ENCODE results near the gene UCP3.

The UCP3 gene

GRCh38 chr11:73982990-73983740, 25.7 kb downstream of the UCP3 start:
- TF ChIP-seq GATA3 (IDR thresholded peaks at IDR 0.05; ENCODE audit: low read depth, low read length) (no peak), GATA2 (IDR thresholded peaks at IDR 0.05; ENCODE audit: low read depth, low read length) (no peak)

GRCh38 chr11:73982595-73982989, 26.3 kb downstream of the UCP3 start, which contains the start of gene UCP2:
Gene UCP2 (minus strand): TSS chr11:73982843. CDS start chr11:73978378, 4,465 bp downstream.
- no peak for TF ChIP-seq GATA3 (IDR thresholded peaks at IDR 0.05; ENCODE audit: low read depth, low read length)
- no peak for TF ChIP-seq GATA2 (IDR thresholded peaks at IDR 0.05; ENCODE audit: low read depth, low read length)

DNA sequence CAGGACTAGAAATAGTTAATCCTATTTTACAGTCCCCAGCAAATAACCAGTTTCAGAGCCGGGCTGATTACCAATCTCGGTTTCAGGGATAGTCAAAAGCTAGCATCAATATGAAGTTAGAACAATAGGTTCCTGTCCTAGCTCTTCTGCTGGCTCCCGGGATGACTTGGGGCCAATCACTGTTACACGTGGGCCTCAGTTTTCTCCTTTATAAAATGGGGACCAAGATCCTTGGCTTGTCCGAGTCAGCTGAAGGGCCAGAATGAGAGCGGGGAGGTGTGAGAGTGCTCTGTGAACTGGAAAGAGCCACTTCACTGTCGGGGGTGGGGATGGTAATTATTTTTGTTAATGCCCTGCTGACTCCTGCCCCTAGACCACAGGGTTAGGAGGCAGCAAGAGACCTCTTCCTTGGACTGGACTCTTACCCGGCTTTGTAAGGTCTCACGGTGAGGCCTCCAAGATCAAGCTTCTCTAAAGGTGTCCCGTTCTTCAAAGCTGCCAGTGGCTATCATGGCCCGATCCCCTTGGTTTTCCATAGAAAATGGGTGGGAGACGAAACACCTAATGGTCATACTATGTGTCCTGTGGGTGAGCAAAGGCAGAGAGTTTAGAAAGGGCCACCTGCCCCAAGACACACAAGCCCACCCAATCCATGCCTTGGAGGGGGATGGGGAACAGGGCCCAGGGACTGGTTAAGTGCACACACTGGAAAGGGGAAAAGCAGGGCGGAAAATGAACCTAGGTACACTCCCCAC, 27.7 kb downstream of the UCP3 start:
- TF ChIP-seq GATA3 (IDR thresholded peaks at IDR 0.05; ENCODE audit: low read depth, low read length), result no peak
- TF ChIP-seq GATA2 (IDR thresholded peaks at IDR 0.05; ENCODE audit: low read depth, low read length), result no peak

DNA sequence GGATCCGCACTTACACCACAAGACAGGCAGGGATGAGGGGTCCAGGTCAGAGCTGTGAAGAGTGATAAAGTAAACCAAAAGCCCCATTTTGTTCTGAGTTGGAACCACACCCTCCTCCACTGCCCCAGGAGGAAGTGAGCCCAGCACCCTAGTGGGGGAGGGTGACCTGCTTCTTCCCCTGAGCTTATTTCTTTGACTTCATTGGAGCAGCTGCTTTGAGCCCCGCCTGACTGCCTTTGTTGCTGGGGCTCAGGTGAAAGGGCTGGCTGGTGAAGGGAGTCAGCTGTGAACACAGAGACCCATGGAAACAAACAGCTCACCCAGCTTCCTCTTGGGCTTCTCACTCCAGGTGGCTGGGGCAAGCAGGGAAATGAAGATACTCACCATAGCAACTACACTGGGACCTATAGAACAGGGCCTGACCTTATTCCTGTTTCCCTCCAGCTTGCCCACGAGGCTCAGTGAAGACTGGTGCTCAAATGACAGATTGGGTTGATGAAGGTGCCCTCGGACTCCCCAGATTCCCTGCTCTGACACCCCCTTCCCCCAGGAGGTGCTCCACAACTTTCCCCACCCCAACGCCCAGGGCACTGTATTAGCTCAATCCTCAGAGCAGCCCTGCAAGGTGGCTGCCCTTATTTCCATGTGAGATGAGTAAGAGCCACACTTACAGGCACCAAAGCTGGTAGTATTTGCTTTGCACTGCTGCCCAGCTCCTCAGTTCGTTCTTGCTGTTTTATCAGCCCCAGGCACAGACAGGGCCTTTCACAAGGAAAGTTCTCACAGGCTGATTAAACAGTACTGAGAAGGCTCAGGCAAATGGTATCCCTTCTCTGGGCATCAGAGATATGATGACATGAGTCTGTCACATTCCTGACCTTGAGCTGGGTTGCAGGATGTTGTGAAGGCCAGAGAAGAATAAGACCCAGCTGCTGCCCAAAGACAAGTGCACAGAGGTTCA, 28.6 kb downstream of the UCP3 start:
- no peak for TF ChIP-seq GATA2 (IDR thresholded peaks at IDR 0.05; ENCODE audit: low read depth, low read length)
- TF ChIP-seq GATA3 (IDR thresholded peaks at IDR 0.05; ENCODE audit: low read depth, low read length), result no peak

DNA sequence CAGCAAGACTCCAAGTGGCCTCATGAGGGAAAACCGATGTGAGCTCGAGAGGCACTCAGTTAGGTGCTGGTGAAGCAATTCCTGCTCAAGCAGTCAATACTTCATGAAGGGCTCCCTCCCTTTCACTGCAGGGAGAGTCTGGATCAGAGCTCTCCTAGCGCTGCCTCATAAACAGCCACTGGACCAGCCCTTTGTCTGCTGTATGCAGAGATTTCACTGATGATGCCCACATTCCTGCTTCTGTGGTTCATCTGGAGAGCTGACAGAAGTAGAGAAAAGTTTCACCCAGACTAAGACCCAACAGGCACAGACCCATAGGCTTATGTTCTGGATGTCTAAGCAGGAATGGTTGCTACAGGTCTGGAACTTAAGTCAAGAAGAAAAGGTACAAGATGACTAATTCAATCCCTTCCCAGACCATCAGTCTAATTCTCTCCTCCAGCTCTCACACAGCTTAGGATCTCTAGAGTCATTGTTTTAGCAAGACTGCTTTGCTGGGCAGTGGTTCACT, 30.3 kb downstream of the UCP3 start:
- TF ChIP-seq GATA3 (IDR thresholded peaks at IDR 0.05; ENCODE audit: low read depth, low read length) (no peak), GATA2 (IDR thresholded peaks at IDR 0.05; ENCODE audit: low read depth, low read length) (no peak)

GRCh38 chr11:73977856-73978519, 30.9 kb downstream of the UCP3 start:
- no peak for TF ChIP-seq GATA3 (IDR thresholded peaks at IDR 0.05; ENCODE audit: low read depth, low read length)
- TF ChIP-seq GATA2 (IDR thresholded peaks at IDR 0.05; ENCODE audit: low read depth, low read length), result no peak

GRCh38 chr11:73976451-73977151, 32.3 kb downstream of the UCP3 start:
- TF ChIP-seq GATA2 (IDR thresholded peaks at IDR 0.05; ENCODE audit: low read depth, low read length), result no peak
- no peak for TF ChIP-seq GATA3 (IDR thresholded peaks at IDR 0.05; ENCODE audit: low read depth, low read length)

DNA sequence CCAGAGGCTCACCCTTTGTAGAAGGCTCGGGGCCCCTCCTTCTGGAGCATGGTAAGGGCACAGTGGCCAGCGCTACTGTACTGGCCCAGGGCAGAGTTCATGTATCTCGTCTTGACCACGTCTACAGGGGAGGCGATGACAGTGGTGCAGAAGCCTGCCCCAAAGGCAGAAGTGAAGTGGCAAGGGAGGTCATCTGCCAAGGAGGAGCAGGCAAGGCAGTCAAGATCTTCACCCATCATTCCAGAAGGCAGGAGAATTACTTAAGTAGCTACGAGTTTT, 33.5 kb downstream of the UCP3 start:
- TF ChIP-seq GATA2 (IDR thresholded peaks at IDR 0.05; ENCODE audit: low read depth, low read length) (no peak), GATA3 (IDR thresholded peaks at IDR 0.05; ENCODE audit: low read depth, low read length) (no peak)

GRCh38 chr11:73974604-73975478, 34.0 kb downstream of the UCP3 start:
- TF ChIP-seq GATA3 (IDR thresholded peaks at IDR 0.05; ENCODE audit: low read depth, low read length) (no peak), GATA2 (IDR thresholded peaks at IDR 0.05; ENCODE audit: low read depth, low read length) (no peak)

DNA sequence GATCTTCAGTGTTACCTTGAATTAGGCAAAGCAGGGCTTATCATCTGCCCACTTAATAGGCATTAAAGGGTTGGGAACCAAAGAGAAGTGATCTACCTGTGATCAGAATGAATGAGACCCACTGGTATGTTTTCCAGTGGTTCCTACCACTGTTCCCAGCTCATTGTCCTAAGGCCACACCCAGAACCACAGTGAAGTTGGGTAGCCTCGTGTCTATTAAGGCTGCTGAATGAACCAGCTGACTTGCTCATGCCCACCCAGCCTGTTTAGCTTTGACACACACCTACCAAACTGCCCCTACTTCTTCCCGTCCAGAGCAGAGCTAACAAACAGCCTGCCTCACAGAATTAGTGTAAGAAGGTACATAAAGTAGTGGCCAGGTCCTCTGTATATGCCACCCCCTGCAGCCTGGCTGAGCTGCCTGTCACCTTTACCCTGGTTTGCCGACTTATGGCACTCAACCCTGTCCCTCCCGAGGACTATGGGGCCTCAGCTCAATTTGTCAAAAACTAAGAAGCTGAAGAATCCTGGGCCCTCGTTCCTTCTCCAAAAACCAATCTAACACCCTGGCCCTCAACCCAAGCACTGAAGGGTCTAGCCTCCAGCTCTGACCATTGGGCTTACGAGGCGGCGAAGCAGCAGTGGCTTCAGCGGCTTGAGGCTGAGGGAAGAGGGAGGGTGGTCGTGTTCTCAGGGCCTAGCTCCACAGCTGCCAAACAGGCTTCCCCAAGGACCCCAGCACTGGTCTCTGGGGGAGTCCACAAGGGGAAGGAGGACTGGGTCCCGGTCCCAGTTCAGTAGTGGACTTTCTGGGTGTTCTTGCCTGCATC, 36.0 kb downstream of the UCP3 start:
- no peak for TF ChIP-seq GATA3 (IDR thresholded peaks at IDR 0.05; ENCODE audit: low read depth, low read length)
- TF ChIP-seq GATA2 (IDR thresholded peaks at IDR 0.05; ENCODE audit: low read depth, low read length), result no peak

GRCh38 chr11:73972187-73972586, 36.7 kb downstream of the UCP3 start:
- TF ChIP-seq GATA3 (IDR thresholded peaks at IDR 0.05; ENCODE audit: low read depth, low read length), result no peak
- TF ChIP-seq GATA2 (IDR thresholded peaks at IDR 0.05; ENCODE audit: low read depth, low read length), result no peak

Measured in SH-SY5Y (cell line).